HG03342 (cell line): Measurements from ENCODE around the gene OSBP2.

Experiments used
- ATAC-seq: cut with Tn5 transposase; IDR thresholded peaks from one replicate; pipeline ENCODE4 v1.9.1; 2021; ENCODE audit warnings: mild to moderate bottlenecking, moderate library complexity; ENCODE audit not compliant: unreplicated experiment

The OSBP2 gene

DNA sequence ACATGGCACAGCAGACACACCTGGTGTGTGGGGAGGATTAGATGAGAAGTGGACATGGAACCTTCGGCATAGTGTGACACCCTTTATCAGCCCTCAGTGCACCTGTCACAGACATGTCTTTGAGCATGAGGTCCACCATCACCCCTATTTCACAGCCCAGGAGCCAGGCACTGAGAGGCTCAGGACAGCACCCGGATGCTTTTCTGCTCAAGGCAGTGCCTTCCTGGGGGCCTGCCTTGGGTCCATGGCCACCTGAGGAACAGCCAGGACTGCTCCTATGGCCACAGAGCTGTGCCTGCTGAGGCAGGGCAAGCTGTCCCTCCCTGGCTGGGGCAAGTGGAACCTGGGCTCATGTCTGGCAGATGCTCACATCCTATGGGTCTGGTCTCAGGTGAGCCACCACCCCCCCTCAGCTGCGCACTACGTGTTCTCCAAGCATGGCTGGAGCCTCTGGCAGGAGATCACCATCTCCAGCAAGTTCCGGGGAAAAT is 198.1 kb downstream of the OSBP2 start:
- ATAC-seq: no peak

DNA sequence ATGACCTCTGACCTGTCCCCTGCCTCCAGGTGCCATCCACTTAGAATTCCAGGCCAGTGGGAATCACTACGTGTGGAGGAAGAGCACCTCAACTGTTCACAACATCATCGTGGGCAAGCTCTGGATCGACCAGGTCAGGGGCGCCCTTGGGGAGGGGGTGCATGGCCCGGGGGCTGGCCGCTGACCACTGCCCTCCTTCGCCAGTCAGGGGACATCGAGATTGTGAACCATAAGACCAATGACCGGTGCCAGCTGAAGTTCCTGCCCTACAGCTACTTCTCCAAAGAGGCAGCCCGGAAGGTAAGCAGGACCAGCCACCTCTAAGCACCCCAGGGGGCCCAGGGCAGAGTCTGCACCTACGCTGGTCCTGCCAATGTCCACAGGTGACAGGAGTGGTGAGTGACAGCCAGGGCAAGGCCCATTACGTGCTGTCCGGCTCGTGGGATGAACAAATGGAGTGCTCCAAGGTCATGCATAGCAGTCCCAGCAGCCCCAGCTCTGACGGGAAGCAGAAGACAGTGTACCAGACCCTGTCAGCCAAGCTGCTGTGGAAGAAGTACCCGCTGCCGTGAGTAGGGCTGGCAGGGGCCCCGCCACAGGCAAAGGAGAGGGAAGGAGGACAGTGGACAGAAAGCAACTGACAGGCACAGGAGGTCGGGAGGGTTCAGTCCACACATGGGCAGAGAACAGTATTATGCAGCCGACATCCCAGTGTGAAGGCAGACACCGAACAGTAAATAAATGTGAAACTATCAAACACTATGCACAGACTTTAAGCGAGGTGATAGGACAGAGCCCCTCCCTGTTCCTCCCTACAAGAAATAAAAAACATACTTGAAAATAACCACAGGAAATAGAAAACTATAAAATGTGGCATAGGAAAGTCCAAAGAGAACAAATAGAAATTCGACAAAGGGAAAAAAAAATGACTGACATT is 199.0 kb downstream of the OSBP2 start:
- no peak for ATAC-seq

DNA sequence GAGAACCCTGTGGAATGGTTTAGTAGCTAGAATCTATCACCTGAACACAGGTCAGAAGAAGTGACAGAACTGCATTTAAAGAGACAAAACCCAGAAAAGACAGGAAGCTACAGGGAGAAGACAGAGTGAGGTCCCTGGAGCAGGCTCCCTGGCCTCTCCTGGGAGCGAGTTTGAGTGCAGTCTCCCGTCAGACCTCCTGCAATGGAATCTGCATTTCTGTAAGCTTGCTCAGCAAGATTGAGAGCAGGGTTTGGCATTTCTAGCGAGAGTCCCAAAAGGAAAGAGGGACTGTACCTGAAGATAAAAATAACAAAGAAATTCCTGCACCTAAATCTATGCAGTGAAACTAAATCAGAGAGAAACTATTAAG is 199.7 kb downstream of the OSBP2 start:
- no peak for ATAC-seq

GRCh38 chr22:30902496-30903357 is 208.1 kb downstream of the OSBP2 start:
- ATAC-seq: no peak

- ATAC-seq: no peak
Observed at GRCh38 chr22:30903876-30904460, 209.3 kb downstream of the OSBP2 start.

DNA sequence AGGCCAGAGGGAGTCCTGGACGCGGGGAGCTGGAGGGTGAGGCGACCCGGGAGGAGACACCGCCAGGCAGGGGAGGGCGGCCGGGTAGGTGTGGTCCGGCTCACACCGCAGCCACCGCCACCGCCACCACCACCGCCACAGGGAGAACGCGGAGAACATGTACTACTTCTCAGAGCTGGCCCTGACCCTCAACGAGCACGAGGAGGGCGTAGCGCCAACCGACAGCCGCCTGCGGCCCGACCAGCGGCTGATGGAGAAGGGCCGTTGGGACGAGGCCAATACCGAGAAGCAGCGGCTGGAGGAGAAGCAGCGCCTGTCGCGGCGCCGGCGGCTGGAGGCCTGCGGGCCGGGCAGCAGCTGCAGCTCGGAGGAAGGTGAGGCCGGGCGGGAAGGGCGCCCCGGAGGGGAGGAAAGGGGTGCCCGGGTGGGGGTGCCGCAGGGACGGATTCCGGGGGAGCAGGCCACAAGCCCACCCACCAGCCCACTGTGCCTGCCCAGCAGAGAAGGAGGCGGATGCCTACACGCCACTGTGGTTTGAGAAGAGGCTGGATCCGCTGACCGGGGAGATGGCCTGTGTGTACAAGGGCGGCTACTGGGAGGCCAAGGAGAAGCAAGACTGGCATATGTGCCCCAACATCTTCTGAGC is 211.1 kb downstream of the OSBP2 start:
- ATAC-seq: no peak

DNA sequence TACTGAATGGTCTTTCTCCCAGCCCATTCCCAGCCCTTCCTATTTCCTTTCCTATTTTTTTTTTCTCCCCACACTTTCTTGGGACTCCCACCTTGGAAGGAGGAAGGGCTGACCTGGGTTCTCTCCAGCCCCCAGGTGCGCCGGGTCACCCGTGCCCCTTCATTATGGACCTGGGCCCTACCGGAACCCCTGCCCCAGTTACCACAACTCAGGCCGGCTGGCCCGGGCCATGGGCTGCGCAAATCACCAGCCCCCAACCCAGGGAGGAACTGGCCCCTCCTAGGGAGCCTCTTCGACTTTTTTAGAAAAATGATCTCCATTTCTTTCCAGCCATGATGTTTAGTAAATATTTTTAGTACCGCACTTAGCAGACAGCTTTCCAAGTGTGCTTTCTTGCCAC is 211.7 kb downstream of the OSBP2 start:
- no peak for ATAC-seq

GRCh38 chr22:30906946-30907345 is 212.3 kb downstream of the OSBP2 start:
- ATAC-seq: no peak

- ATAC-seq: no peak
Observed at GRCh38 chr22:30908051-30908461, 213.4 kb downstream of the OSBP2 start.

GRCh38 chr22:30909306-30909705 is 214.6 kb downstream of the OSBP2 start:
- ATAC-seq: no peak

GRCh38 chr22:30910358-30910757 is 215.7 kb downstream of the OSBP2 start:
- ATAC-seq: no peak

GRCh38 chr22:30918761-30919160 is 224.1 kb downstream of the OSBP2 start:
- no peak for ATAC-seq

DNA sequence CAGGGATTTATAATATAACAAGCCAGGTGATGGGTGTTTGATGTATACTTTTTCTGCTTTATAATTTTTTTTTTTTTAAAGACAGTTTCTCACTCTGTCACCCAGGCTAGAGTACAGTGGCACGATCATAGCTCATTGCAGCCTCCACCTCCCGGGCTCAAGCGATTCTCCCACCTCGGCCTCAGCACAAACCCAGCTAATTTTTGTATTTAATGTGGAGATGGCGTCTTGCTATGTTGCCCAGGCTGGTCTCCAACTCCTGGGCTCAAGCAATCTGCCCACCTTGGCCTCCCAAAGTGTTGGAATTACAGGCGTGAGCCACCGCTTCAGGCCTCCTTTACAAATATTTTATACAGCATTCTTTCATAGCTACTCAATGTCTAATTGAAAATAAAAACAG is 225.3 kb downstream of the OSBP2 start:
- ATAC-seq: no peak

DNA sequence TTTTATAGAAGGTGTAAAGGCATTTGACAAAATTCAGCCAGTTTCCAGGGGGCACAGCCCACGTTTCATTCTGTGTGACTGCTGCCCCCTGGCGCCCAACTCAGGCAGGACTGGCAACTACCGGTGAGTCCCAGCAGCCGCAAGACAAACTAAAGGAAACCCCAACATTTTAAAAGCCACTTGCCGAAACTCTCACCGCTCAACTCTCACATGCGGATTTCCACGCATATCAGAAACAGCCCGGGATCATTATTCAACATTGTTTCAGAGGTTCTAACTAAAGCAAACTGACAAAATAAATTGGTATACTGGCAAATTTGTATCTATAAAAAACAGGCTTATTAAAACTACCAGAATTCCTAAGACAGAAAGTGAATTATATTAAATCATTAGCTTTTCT is 225.7 kb downstream of the OSBP2 start:
- ATAC-seq: no peak

- ATAC-seq: no peak
Observed at GRCh38 chr22:30921108-30921507, 226.4 kb downstream of the OSBP2 start.

- ATAC-seq: no peak
Observed at GRCh38 chr22:30922151-30922611, 227.5 kb downstream of the OSBP2 start.

DNA sequence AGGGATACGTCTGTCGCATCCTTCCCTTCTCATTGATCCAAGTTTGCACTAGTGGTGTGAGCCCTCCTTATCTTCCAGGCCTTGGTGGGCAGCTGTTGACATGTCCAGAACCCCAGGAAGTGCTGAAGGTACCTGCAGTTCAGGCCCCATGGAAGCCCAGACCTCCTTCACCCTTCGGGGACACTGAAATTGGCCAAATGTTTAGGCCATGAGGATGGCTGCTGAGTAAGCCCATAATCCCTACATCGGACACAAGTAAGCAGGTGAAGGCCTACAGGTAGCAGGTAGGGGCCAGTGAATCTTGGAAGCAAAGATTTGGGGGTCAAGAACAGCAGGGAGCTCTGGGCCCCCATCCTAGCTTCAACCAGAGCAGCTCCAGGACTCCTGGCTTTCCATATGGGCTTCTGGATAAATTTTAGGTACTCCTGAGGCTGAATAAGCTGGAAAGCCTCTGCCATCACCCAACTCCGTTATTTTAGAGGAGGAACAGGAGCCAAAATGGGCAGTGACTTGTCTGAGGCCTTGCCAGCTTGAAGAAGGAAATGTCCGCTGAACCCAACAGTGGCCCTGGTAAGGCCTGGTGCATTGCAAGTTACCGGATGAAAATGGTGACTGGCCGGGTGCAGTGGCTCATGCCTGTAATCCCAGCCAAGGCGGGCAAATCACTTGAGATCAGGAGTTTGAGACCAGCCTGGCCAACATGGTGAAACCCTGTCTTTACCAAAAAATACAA is 228.7 kb downstream of the OSBP2 start:
- ATAC-seq: no peak

- no peak for ATAC-seq
Observed at GRCh38 chr22:30925667-30926066, 231.0 kb downstream of the OSBP2 start.

GRCh38 chr22:30926706-30927105 is 232.0 kb downstream of the OSBP2 start:
- no peak for ATAC-seq

DNA sequence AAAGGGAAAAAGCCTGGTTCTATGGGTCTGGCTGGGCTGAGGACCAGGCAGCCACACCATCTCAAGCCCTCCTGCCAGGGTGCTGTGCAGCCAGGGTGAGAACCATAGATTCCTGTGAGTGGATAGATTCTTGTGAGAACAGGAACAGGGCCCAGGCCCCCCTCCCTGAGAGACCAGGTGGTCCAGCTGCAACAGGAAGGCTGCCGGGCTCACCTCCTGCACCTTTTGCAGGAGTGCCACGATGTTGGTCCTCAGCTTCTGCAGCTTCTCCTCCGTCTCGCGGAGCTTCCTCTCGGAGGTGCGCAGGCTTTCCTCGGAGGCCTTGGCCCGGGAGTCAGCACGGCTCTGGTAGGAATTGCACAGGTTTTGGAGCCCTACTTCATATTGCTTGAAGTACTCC is 233.1 kb downstream of the OSBP2 start:
- no peak for ATAC-seq
